ENCODE measurements around the gene DCTN1. TPM values are rescaled to one million over a fixed set of nuclear protein-coding genes. Genes with fewer than 3 reads are reported as not detected.

The DCTN1 gene
- total RNA-seq, 2 donors from 2014 or later: 106 to 118 TPM

GRCh38 chr2:74414881-74415761 is 35.0 kb upstream of the DCTN1 start:
- intact Hi-C loops (cut with DNase I): no loop called here
- peak; percentile 78 for DNase-seq
- peak; percentile 82 to 84 for ATAC-seq

GRCh38 chr2:74414441-74414840 is 34.3 kb upstream of the DCTN1 start:
- ATAC-seq (peak; percentile 9 to 33), DNase-seq (no peak)
- intact Hi-C loops (cut with DNase I): no loop called here

- intact Hi-C loops (cut with DNase I): no loop called here
- ATAC-seq (no peak), DNase-seq (no peak)
Measured at GRCh38 chr2:74413001-74413698, 33.0 kb upstream of the DCTN1 start.

DNA sequence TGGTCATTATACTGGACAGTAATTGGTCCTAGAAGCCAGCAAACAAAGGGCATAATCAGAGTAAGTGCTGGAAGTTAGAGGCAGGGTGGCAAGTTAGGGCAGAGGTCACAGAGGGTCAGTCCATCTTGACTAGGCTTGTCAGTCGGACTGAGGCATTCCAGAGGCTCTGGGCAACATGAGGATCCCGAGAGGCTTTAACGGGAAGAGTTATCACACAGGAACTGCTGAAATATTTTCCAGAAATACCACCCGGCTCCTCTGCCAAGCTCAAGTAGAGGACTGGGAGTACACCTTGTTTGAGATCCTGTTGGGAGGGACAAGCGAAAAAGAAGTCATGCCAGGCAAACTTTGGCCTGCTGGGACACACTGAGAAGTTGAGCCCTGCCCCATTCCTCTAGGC is 27.6 kb upstream of the DCTN1 start:
- ATAC-seq: no peak
- DNase-seq: no peak
- intact Hi-C loops (cut with DNase I): no loop called here

DNA sequence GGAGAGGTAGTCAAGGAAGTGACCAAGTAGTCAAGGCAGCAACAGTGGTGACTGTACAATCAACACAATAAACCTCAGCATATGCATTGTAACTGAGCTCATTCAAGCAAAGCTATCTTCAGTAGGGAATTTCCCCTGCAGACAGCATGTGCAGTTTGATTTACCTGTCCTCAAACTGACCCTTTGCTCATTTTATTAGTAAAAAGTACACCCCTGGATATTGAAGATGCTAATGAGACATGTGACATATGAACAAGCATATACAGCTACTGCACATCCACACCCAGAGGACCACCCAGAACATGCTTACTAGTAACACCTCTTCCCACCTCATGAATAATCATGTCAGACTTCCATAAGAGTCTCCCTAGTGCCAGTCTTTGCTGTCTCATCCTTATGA is 25.9 kb upstream of the DCTN1 start:
- intact Hi-C loops (cut with DNase I): no loop called here
- ATAC-seq: no peak
- DNase-seq: no peak

GRCh38 chr2:74401891-74402290 is 21.8 kb upstream of the DCTN1 start:
- ATAC-seq (no peak), DNase-seq (no peak)
- intact Hi-C loops (cut with DNase I): no loop called here

DNA sequence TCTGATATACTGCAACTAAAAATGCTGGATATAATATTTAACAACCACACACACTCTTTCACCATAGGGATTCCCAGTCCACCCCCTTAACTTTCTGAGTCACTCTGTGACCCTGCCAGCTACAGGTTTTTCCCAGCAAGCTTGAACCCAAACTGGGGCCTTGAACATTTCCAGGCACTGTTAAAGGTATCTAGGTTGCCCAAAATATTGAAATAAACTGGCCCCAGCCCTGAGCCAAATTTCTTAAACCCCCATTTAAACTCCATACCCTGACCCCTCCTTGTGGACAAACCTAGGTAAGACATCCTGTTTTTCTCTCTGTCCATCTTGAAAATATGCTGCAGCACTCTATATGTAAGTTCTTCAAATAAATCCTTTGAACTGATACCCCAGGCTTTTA is 19.7 kb upstream of the DCTN1 start:
- intact Hi-C loops (cut with DNase I): no loop called here
- ATAC-seq (peak in 1 of 2 donors; percentile 22), DNase-seq (no peak)

- DNase-seq (no peak), ATAC-seq (no peak)
- intact Hi-C loops (cut with DNase I): no loop called here
Measured at GRCh38 chr2:74396149-74396548, 16.0 kb upstream of the DCTN1 start.

- no peak for DNase-seq
- no peak for ATAC-seq
- intact Hi-C loops (cut with DNase I): no loop called here
Measured at GRCh38 chr2:74393525-74393924, 13.4 kb upstream of the DCTN1 start.

DNA sequence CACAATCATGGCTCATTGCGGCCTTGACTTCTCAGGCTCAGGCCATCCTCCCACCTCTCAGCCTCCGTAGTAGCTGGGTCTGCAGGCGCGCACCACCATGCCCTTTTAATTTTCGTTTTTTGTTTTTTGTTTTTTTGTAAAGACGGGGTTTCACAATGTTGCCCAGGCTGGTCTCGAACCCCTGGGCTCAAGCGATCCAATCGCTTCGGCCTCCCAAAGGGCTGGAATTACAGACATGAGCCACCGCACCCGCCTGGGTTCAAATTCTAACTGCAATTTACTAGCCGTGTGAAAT is 12.3 kb upstream of the DCTN1 start:
- intact Hi-C loops (cut with DNase I): no loop called here
- no peak for ATAC-seq
- no peak for DNase-seq

GRCh38 chr2:74391580-74392448 is 11.7 kb upstream of the DCTN1 start:
- intact Hi-C loops (cut with DNase I): no loop called here
- DNase-seq (peak; percentile 93), ATAC-seq (peak; percentile 91 to 92)

DNA sequence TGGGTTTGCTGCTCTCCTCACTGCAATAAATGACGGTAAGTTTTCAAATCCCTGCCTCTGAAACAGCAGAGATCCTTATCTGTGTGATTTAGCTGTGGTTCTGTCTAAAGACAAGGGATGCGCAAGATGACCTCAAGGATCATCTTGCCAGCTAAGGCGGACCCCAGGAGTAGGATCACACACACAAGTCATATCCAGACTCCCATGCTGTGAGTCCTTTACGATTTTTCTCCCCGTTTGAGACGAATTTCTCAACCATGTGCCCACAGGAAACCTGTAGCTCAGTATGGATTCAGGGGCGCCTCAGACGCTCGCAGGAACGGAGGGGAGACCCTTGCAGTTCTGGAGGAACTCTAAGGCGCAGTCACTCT is 11.1 kb upstream of the DCTN1 start:
- DNase-seq: no peak
- ATAC-seq: peak in 1 of 2 donors; percentile 43
- intact Hi-C loops (cut with DNase I): no loop called here

GRCh38 chr2:74390606-74391005 is 10.5 kb upstream of the DCTN1 start:
- ATAC-seq: no peak
- no peak for DNase-seq
- intact Hi-C loops (cut with DNase I): no loop called here

- DNase-seq: no peak
- peak in 1 of 2 donors; percentile 28 for ATAC-seq
- intact Hi-C loops (cut with DNase I): no loop called here
Measured at GRCh38 chr2:74387346-74387745, 7.2 kb upstream of the DCTN1 start.

DNA sequence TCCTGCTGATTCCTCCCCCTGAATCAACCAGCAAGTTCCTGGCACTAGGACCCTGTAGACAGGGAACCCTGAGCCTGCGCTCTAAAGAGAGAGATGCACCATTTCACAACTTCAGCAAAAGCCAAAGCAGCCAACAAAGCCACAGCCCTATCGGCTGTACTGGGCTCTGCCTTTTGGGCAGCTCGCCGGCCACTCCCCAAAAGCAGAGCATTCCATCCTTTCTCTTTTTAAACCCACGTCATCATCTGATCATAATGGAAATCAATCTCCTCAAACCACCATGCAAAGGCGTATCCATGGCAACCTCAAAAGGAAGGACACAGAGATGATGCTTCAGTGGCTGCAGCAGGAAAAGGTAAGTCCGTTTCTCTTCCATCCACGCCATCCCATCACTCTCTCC is 5.3 kb upstream of the DCTN1 start:
- intact Hi-C loops (cut with DNase I): no loop called here
- DNase-seq: no peak
- peak in 1 of 2 donors; percentile 35 for ATAC-seq

DNA sequence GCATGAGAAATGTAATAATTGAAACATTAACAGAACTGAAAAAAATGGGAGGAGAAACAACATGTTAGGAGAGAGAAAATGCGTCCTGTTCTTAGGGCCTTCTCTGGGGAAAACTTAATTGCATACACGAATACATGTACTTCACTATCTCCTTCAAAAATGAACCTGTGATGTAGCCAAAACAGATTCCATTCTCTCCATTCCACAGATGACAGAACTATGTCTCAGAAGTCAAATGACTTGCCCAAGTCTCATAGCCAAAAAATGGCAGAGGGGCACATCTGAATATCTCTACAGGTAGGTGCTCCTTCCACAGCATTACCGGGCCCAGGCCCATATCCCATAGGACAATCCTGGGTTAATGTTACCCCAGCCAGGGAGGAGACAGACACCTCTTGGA is 3.9 kb upstream of the DCTN1 start:
- DNase-seq: no peak
- no peak for ATAC-seq
- intact Hi-C loops (cut with DNase I): no loop called here

GRCh38 chr2:74383254-74383653 is 3.1 kb upstream of the DCTN1 start:
- no peak for DNase-seq
- intact Hi-C loops (cut with DNase I): no loop called here
- peak in 1 of 2 donors; percentile 23 for ATAC-seq

DNA sequence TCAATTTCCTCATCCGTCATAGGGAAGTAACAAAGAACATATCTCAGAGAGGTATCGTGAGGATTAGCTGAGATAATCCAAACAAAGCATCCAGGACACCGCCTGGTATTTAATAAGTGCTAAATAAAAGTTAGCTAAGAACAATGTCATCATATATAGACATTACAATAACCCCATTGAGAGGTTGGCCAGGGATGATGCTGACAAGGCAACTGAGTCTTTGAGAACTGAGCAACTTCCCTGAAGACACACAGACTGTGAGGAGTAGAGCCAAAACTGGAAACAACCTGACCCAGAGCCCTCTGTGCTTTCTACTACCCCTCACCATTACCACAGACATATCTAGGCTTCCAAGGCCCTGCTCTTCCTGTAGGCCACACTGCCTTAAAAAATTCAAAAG is 1.6 kb upstream of the DCTN1 start:
- ATAC-seq: no peak
- intact Hi-C loops (cut with DNase I): no loop called here
- DNase-seq: no peak

DNA sequence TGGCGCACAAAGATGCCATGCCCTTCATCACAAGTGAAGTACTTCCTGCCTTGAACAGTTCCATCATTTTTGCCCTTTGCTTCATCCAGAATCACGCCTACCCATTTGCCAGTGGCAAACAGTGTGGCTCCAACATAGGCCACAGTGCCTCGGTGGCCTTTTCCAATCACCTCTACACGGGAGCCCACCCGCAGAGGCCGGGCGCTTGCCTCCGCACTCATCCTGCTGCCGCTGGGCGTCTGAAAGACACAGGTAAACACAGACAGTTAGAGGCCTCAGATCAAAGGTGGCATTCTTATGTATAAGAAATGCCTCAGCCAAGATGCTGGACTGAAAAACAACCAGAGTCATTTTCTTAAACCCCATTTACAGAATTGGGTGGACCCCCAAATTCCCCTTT is 2.1 kb downstream of the DCTN1 start:
- DNase-seq (no peak), ATAC-seq (no peak)
- intact Hi-C loops (cut with DNase I): no loop called here

- intact Hi-C loops (cut with DNase I): no loop called here
- DNase-seq (no peak), ATAC-seq (no peak)
Measured at GRCh38 chr2:74375838-74376237, 4.3 kb downstream of the DCTN1 start.
